Mesothelial cell of epicardium (in vitro differentiated cells): ENCODE measurements around the gene SMC6. TPM values are rescaled to one million over a fixed set of nuclear protein-coding genes. Genes with fewer than 3 reads are reported as not detected.

Source experiments
- DNase-seq, 2 experiments: peaks; one replicate each; pipeline ENCODE4 v3.0.0; 2021; ENCODE audit warnings: low spot score in 2 of 2; ENCODE audit not compliant: unreplicated experiment in 2 of 2
- H3K27ac Mint-ChIP-seq: 2 replicates; pipeline ENCODE4 v1.8.0; 2021; ENCODE audit warnings: mixed read lengths
- H3K27me3 Mint-ChIP-seq: 2 replicates; pipeline ENCODE4 v1.8.0; 2021; ENCODE audit warnings: low read depth, mixed read lengths
- H3K36me3 Mint-ChIP-seq: 2 replicates; pipeline ENCODE4 v1.8.0; 2021; ENCODE audit warnings: mixed read lengths
- H3K4me1 Mint-ChIP-seq: 2 replicates; pipeline ENCODE4 v1.8.0; 2021; ENCODE audit warnings: mixed read lengths
- H3K4me3 Mint-ChIP-seq: 2 replicates; pipeline ENCODE4 v1.8.0; 2021; ENCODE audit warnings: mild to moderate bottlenecking, moderate library complexity, mixed read lengths
- H3K9me3 Mint-ChIP-seq: 2 replicates; pipeline ENCODE4 v1.8.0; 2021; ENCODE audit warnings: mixed read lengths
- total RNA-seq: library from RNA; stranded (reverse); gene quantifications from 3 replicates; pipeline ENCODE4 v1.2.1, GENCODE V29; 2021
- TF ChIP-seq, protein P1 (sequence below): fragments of 200-600 bp; sonication (generic); IDR thresholded peaks from one replicate; pipeline ENCODE4 v1.5.0; 2021; ENCODE audit warnings: antibody characterized with exemption; ENCODE audit not compliant: unreplicated experiment

The SMC6 gene
- total RNA-seq, 1 donor from 2014 or later: 24.7 TPM

DNA sequence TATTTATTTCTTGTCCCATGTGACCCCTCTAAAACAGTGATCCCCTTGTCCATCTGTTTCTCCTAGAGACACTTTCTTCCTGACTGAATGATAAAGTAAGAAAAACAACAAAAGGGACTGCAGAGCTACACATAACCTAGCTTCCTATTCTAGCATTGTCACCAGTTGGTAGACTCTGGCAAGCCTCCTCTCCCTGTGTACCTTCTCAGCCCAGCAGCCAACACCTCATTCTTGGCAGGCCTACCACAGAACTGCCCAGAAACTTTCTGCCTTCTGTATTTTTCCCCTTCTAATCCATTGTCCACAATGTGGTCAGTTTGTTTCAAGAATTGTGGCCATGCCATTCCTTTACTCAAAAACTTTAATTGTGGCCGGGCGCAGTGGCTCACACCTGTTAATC, 13.4 kb downstream of the SMC6 start:
- Mint-ChIP-seq H3K27me3 (no peaks in the 10 kb centered on the region), H3K4me3 (no peak overlapping the region), H3K36me3 (peaks cover 24% of the 10 kb centered on the region), H3K9me3 (no peaks in the 10 kb centered on the region), H3K27ac (no peak overlapping the region), H3K4me1 (no peaks in the 10 kb centered on the region)
- no peak for DNase-seq
- TF ChIP-seq, protein P1, sequence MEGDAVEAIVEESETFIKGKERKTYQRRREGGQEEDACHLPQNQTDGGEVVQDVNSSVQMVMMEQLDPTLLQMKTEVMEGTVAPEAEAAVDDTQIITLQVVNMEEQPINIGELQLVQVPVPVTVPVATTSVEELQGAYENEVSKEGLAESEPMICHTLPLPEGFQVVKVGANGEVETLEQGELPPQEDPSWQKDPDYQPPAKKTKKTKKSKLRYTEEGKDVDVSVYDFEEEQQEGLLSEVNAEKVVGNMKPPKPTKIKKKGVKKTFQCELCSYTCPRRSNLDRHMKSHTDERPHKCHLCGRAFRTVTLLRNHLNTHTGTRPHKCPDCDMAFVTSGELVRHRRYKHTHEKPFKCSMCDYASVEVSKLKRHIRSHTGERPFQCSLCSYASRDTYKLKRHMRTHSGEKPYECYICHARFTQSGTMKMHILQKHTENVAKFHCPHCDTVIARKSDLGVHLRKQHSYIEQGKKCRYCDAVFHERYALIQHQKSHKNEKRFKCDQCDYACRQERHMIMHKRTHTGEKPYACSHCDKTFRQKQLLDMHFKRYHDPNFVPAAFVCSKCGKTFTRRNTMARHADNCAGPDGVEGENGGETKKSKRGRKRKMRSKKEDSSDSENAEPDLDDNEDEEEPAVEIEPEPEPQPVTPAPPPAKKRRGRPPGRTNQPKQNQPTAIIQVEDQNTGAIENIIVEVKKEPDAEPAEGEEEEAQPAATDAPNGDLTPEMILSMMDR: no peak

DNA sequence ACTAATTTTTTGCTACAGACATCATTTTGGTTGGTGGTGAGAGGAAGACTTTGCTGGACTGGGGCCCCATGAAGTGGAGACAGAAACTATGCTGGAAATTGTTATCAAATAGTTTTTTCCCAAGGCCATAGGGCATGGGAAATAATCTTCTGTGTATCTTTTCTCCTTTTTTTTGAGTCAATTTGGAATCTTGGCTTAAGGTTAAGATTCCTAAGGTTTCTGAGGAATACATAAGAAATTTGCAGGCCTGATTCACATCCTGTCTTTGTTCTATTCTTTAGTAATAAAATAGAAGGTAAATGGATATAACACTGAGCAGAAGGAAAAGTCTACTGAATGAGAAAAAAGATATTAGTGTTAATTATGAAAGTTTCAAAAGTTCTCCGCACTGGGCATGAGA, 16.6 kb downstream of the SMC6 start:
- Mint-ChIP-seq H3K27me3 (no peaks in the 10 kb centered on the region), H3K4me1 (peaks cover 2% of the 10 kb centered on the region), H3K36me3 (peaks cover 21% of the 10 kb centered on the region), H3K9me3 (no peaks in the 10 kb centered on the region), H3K27ac (no peak overlapping the region), H3K4me3 (no peak overlapping the region)
- TF ChIP-seq, protein P1: no peak
- no peak for DNase-seq

DNA sequence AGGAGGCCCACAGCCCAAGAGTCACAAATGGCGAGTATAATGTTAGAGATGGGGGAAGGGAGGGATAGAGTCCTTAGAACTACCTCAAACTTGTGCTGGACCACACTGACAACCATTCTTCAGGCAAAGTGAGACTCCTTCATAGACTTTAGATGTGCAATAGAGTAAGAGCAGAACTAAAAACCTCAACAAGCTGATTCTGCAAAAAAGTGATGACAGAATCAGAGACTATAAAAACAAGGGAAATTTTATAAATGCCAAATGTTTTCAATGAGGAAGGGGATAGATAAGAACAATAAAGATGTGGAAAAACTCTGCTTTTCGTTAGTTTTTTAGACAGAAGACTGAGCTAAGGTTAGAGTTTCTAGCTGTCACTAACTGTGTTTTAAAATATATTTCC, 17.7 kb downstream of the SMC6 start:
- H3K36me3 Mint-ChIP-seq: peaks cover 25% of the 10 kb centered on the region
- H3K27ac Mint-ChIP-seq: no peak overlapping the region
- H3K4me1 Mint-ChIP-seq: peaks cover 2% of the 10 kb centered on the region
- H3K27me3 Mint-ChIP-seq: no peaks in the 10 kb centered on the region
- no peaks in the 10 kb centered on the region for H3K9me3 Mint-ChIP-seq
- DNase-seq: no peak
- H3K4me3 Mint-ChIP-seq: no peak overlapping the region
- TF ChIP-seq, protein P1: no peak

DNA sequence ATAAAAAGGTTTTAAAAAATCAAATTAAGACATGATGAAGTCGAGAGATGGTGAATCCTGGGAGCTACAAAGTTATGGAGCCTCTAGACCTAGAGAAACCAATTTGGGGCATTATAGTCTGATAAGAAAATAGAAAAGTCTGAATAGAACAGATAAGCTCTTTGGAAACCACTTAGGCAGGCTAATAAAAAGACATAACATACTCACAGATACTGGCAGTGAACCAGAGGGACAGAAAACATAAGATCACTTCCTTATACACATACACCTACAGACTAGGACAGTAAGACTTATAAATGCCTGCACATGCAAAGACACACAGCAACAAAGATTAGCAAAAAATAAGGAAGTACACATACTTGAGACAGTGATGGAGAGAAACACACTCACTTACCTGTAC, 20.0 kb downstream of the SMC6 start:
- Mint-ChIP-seq H3K27me3 (no peaks in the 10 kb centered on the region), H3K9me3 (no peaks in the 10 kb centered on the region), H3K4me3 (no peak overlapping the region), H3K27ac (no peak overlapping the region), H3K4me1 (peaks cover 2% of the 10 kb centered on the region), H3K36me3 (peaks cover 16% of the 10 kb centered on the region)
- TF ChIP-seq, protein P1: no peak
- no peak for DNase-seq

DNA sequence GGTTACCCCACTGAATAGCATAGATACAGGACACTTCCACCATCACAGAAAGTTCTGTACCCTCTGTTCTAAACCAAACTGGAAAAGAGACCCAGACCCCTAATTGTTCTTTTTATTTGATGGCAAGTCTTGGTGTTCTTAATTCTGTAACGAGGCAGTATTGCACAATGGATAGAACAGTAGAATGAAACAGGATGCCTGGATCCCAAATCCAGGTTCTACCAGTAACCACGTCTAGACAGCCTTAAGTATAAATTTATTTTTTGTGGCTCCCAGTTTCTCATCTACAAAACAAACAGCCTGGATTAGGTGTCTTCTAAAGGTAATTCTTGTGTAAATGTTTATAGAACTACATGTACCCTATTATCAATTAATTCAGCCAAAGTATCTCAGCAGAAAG, 23.7 kb downstream of the SMC6 start:
- no peak for DNase-seq
- TF ChIP-seq, protein P1: no peak
- Mint-ChIP-seq H3K27ac (no peak overlapping the region), H3K4me3 (no peak overlapping the region), H3K4me1 (peaks cover 2% of the 10 kb centered on the region), H3K36me3 (peaks cover 13% of the 10 kb centered on the region), H3K9me3 (no peaks in the 10 kb centered on the region), H3K27me3 (no peaks in the 10 kb centered on the region)

DNA sequence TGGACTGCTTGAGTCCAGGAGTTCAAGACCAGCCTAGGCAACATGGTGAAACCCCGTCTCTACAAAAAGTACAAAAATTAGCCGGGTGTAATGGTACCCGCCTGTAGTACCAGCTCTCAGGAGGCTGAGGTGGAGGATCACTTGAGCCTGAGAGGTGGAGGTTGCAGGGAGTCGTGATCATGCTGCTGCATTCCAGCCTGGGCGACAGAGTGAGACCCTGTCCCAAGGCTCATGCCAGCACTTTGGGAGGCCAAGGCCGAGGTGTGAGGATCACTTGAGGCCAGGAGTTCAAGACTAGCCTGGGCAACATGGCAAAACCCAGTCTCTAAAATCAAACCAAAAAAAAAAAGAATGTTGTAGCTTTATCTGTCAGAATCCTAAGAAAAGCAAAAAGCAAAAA, 25.4 kb downstream of the SMC6 start:
- no peak for DNase-seq
- no peak overlapping the region for H3K4me3 Mint-ChIP-seq
- no peaks in the 10 kb centered on the region for H3K4me1 Mint-ChIP-seq
- TF ChIP-seq, protein P1: no peak
- no peaks in the 10 kb centered on the region for H3K27me3 Mint-ChIP-seq
- no peaks in the 10 kb centered on the region for H3K9me3 Mint-ChIP-seq
- no peak overlapping the region for H3K27ac Mint-ChIP-seq
- H3K36me3 Mint-ChIP-seq: peaks cover 13% of the 10 kb centered on the region
